Measurements from ENCODE around the gene ADGRF3.

DNA sequence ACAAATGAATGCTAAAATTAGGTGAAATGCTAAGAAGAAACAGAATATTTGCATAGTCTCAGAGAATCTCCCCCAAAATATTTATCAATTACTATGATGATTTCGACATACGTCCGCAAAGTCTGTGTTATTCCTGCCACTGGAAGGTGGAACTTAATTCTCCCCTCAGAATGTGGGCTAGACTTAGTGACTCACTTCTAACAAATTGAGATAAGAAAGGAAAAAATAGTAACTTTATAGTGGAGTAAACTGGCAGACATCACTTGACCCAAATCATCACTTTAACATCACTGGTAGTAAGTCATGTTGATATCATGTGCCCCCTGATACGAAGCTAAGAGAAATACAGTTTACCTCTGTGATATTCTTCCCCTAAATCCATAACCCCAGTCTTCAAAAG, 78.4 kb downstream of the ADGRF3 start:
- TF ChIP-seq YY1 (IDR thresholded peaks at IDR 0.05; ENCODE audit: insufficient read depth, insufficient read length) (no peak), ZNF274 (IDR thresholded peaks at IDR 0.05; ENCODE audit: low read depth, low read length) (no peak)
